Measurements from ENCODE around the gene ZNF777.
"Not testable (repeated sequence)": the region's sequence is repeated elsewhere in the genome, so short reads cannot be mapped to it uniquely, and the experiment has no call there.

ZNF777 gene

GRCh38 chr7:149460493-149461277, at the start of gene ZNF777:
Gene ZNF777, minus strand, starts transcription at chr7:149461062. Its CDS starts 5,040 bp downstream, at chr7:149456022.
- DNase-seq (ENCODE audit: low read depth) = peak; percentile 86

DNA sequence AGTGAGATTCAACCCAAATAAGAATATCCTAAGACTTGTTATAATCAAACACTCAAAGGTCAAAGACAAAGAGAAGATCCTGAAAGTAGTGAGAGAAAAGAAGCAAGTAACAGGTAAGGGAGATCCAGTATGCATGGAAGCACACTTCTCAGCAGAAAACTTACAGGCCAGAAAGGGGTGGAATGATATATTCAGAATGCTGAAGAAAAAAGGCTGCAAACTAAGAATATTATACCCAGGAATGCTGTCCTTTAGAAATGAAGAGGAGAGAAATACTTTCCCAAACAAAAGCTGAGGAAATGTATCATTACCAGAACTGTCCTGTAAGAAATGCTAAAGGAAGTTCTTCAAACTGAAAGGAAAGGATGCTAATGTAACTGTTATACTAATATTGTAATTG, 49.4 kb upstream of the ZNF777 start:
- DNase-seq (ENCODE audit: low read depth) = no peak

DNA sequence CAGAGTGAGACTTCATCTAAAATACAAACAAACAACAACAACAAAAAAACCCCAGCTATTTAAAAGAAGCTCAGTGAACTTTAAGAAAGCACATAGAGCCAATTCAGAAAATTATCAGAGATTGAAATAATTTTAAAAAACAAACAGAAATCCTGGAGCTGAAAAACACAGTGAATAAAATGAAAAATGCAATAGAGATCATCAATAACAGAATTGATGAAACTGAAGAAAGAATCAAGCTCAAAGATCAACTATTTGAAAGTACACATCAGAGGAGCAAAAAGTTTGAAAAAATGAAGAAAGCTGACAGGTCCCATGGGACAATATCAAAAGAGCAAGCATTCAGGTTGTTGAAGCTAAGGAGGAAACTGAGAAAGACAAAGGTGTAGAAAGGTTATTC, 48.9 kb upstream of the ZNF777 start:
- DNase-seq (ENCODE audit: low read depth) = no peak

GRCh38 chr7:149505551-149505950, 44.7 kb upstream of the ZNF777 start:
- DNase-seq (ENCODE audit: low read depth) = no peak

- DNase-seq (ENCODE audit: low read depth) = no peak
Measured at GRCh38 chr7:149501651-149502050, 40.8 kb upstream of the ZNF777 start.

- DNase-seq (ENCODE audit: low read depth) = no peak
Measured at GRCh38 chr7:149500910-149501309, 40.0 kb upstream of the ZNF777 start.

- no peak for DNase-seq (ENCODE audit: low read depth)
Measured at GRCh38 chr7:149500201-149500600, 39.3 kb upstream of the ZNF777 start.

GRCh38 chr7:149498811-149499210, 37.9 kb upstream of the ZNF777 start:
- DNase-seq (ENCODE audit: low read depth) = no peak

GRCh38 chr7:149497467-149498261, 36.8 kb upstream of the ZNF777 start, which contains the start of gene ZNF746:
Gene ZNF746, minus strand, starts transcription at chr7:149497809. Its CDS starts 273 bp downstream, at chr7:149497536.
- DNase-seq (ENCODE audit: low read depth) = peak; percentile 84

GRCh38 chr7:149496642-149497391, 36.0 kb upstream of the ZNF777 start:
- DNase-seq (ENCODE audit: low read depth) = peak; percentile 50

GRCh38 chr7:149495785-149496641, 35.2 kb upstream of the ZNF777 start:
- peak; percentile 77 for DNase-seq (ENCODE audit: low read depth)

GRCh38 chr7:149494738-149495368, 34.0 kb upstream of the ZNF777 start:
- DNase-seq (ENCODE audit: low read depth) = no peak

GRCh38 chr7:149493975-149494374, 33.1 kb upstream of the ZNF777 start:
- not testable (repeated sequence) for DNase-seq (ENCODE audit: low read depth)

GRCh38 chr7:149493366-149493765, 32.5 kb upstream of the ZNF777 start:
- DNase-seq (ENCODE audit: low read depth) = no peak

GRCh38 chr7:149490083-149490760, 29.4 kb upstream of the ZNF777 start:
- no peak for DNase-seq (ENCODE audit: low read depth)

- DNase-seq (ENCODE audit: low read depth) = no peak
Measured at GRCh38 chr7:149489391-149490024, 28.6 kb upstream of the ZNF777 start.

DNA sequence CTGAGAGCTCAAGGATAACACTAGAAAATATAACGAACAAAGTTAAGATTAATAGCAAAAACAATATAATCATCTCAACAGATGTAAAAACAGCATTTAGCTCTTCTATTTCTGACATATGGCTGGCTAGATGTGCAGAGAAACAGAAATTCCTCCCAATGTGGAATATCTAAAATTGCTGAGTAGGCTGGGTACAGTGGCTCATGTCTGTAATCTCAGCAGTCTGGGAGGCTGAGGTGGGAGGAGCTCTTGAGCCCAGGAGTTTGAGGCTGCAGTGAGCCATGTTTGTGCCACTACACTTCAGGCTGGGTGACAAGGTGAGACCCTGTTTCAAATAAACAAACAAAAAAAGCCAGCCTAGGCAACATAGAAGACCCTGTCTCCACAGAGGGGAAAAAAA, 18.7 kb upstream of the ZNF777 start:
- no peak for DNase-seq (ENCODE audit: low read depth)

DNA sequence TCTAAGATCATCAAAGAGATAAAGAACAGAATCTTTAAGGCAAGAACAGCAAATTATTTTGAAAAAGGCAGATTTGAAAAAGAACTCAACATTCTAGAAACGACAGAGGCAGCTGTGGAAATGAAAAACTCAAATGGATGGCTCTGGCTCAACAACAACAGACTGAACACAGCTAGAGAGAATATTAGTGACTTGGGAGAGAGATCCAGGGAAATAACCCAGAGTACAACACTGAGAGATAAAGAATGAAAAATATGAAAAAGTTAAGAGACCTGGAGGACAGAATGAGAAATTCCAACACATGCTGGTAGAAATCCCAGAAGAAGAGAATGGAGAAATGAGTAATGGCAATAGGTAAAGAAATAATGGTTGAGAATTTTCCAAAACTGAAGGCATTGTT, 17.9 kb upstream of the ZNF777 start:
- DNase-seq (ENCODE audit: low read depth) = no peak

DNA sequence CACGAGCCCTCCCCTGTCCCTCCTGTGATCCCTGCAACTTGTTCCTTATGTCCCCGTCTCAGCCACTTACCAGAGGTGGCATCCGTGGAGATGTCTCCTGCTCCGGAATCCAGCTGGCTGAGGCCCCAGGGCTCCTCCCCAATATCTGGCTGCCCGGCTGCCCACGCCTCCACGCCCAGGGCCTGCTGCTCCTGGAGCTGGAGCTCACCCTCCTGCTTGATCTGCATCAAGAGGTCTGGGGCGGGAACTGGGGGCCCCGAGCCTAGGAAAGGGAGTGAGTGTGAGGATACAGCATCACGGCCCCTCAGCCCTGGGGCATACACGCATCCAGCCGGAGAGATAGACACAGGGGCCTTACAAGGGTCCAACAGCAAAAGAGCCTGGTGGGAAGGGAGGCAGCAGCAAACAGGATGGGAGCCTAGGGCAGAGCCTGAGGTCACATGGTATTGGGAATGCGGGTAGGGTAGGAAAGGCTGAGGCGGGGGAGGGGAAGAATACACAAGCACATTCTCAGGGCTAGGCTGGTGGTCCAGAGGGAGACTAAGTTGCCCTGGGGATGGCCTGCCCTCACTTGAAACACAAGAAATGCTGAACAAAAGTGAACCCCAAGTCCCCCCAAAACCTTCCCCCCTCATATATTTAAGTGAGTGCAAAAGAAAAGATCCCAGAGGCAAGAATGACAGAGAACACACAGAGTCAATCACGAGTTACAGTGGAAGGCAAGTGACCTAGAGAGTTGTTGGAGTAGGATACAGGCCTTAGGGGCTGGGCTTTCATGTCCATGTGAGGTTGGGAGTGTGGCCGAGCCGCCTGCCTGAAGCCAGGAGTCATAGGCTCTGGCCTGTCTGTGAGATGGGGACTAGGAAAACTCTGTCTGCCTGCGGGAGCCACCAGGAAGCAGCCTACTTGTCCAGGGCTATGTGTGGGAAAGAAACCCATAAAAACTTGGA, 16.9 kb upstream of the ZNF777 start:
- no peak for DNase-seq (ENCODE audit: low read depth)
